B cell (primary cell): ENCODE data around the gene VPS13D. TPM values are rescaled to one million over a fixed set of nuclear protein-coding genes. Genes with fewer than 3 reads are reported as not detected.

Source experiments
- ATAC-seq: fragments of 200-7000 bp; cut with Tn5 transposase; one replicate; pipeline ENCODE4 v1.10.0; 2021; ENCODE audit warnings: low read depth, mild to moderate bottlenecking, moderate number of reproducible peaks, moderate library complexity
- CTCF ChIA-PET: fragments of 350-600 bp; sonication (Branson Sonifier 250); formaldehyde crosslinking; loops from one replicate; lab custom pipeline; 2021; ENCODE audit warnings: antibody characterized with exemption, inconsistent platforms; lab: Charles Lee
- POLR2A ChIA-PET: fragments of 350-600 bp; sonication (Branson Sonifier 250); formaldehyde crosslinking; loops from one replicate; lab custom pipeline; 2021; ENCODE audit warnings: antibody characterized with exemption; lab: Charles Lee
- DNase-seq: peaks from one replicate; pipeline ENCODE4 v3.0.0; 2013
- H2AFZ ChIP-seq: 2 replicates; pipeline ENCODE4 v1.6.1; 2012; ENCODE audit warnings: mild to moderate bottlenecking, low read depth, low read length; ENCODE audit not compliant: insufficient read depth, poor library complexity, severe bottlenecking
- H3K27ac ChIP-seq, 2 donors: 1 replicate in 1 of 2; 2 replicates in 1 of 2; pipeline ENCODE4 v1.5.1; 2012 to 2013; ENCODE audit warnings: low read length in 2 of 2, mild to moderate bottlenecking in 2 of 2, moderate library complexity in 1 of 2
- H3K27me3 ChIP-seq, 4 experiments: fragments of 200-600 bp in 1 of 4; sonication (generic) in 1 of 4; replicated peaks in 1 of 4; 1 replicate in 2 of 4; 2 replicates in 2 of 4; pipeline versions ENCODE4 v1.6.1 to v1.7.0; 2013 to 2016; ENCODE audit warnings: low read length in 3 of 4, mild to moderate bottlenecking in 2 of 4, mixed read lengths in 1 of 4, moderate library complexity in 1 of 4; ENCODE audit not compliant: insufficient read depth in 4 of 4, control insufficient read depth in 3 of 4; ENCODE audit errors: control extremely low read depth in 1 of 4
- H3K36me3 ChIP-seq, 2 experiments: replicated peaks in 1 of 2; 1 replicate in 1 of 2; 2 replicates in 1 of 2; pipeline versions ENCODE4 v1.6.1 to v1.7.1; 2013; ENCODE audit warnings: low read length in 1 of 2; ENCODE audit not compliant: insufficient read depth in 2 of 2, control insufficient read depth in 1 of 2; ENCODE audit errors: control extremely low read depth in 1 of 2, extremely low read depth in 1 of 2
- H3K4me1 ChIP-seq, 2 donors: fragments of 200-600 bp in 1 of 2; sonication (generic) in 1 of 2; 1 replicate in 1 of 2; 2 replicates in 1 of 2; pipeline versions ENCODE4 v1.5.1 to v1.6.1; 2013 to 2017; ENCODE audit warnings: low read length in 2 of 2; ENCODE audit not compliant: control insufficient read depth in 2 of 2, insufficient read depth in 2 of 2
- H3K4me2 ChIP-seq: replicated peaks from 2 replicates; pipeline ENCODE3; 2012; ENCODE audit warnings: mild to moderate bottlenecking, low read depth, low read length; ENCODE audit not compliant: poor library complexity, severe bottlenecking
- H3K4me3 ChIP-seq, 5 experiments: fragments of 200-600 bp in 1 of 5; sonication (generic) in 1 of 5; 1 replicate in 3 of 5; 2 replicates in 2 of 5; pipeline versions ENCODE4 v1.5.1 to v1.7.0; 2011 to 2016; ENCODE audit warnings: low read length in 4 of 5, mild to moderate bottlenecking in 4 of 5, low read depth in 2 of 5, control low read depth in 1 of 5, moderate library complexity in 1 of 5; ENCODE audit not compliant: insufficient read depth in 1 of 5; ENCODE audit errors: control extremely low read depth in 1 of 5, extremely low read depth in 1 of 5
- H3K79me2 ChIP-seq: fragments of 200-600 bp; sonication (generic); one replicate; pipeline ENCODE4 v1.6.0; 2016; ENCODE audit warnings: low read length; ENCODE audit not compliant: control insufficient read depth, insufficient read depth
- H3K9ac ChIP-seq: fragments of 200-600 bp; sonication (generic); 2 replicates; pipeline ENCODE4 v1.6.1; 2017; ENCODE audit warnings: mild to moderate bottlenecking, low read length, moderate library complexity
- H3K9me3 ChIP-seq, 3 donors: one replicate each; pipeline versions ENCODE4 v1.6.1 to v1.7.1; 2013; ENCODE audit warnings: low read length in 2 of 3; ENCODE audit not compliant: control insufficient read depth in 2 of 3, insufficient read depth in 1 of 3; ENCODE audit errors: control extremely low read depth in 1 of 3
- H4K20me1 ChIP-seq: 2 replicates; pipeline ENCODE4 v1.6.0; 2012; ENCODE audit warnings: mild to moderate bottlenecking, low read length; ENCODE audit not compliant: insufficient read depth, control insufficient read depth, poor library complexity, severe bottlenecking
- H3K27ac Mint-ChIP-seq: one replicate; pipeline ENCODE4 v1.8.0; 2021; ENCODE audit warnings: mixed read lengths
- H3K27me3 Mint-ChIP-seq: one replicate; pipeline ENCODE4 v1.8.0; 2021; ENCODE audit warnings: mixed read lengths
- H3K4me1 Mint-ChIP-seq: one replicate; pipeline ENCODE4 v1.8.0; 2021; ENCODE audit warnings: mixed read lengths
- H3K4me3 Mint-ChIP-seq: one replicate; pipeline ENCODE4 v1.8.0; 2021; ENCODE audit warnings: mixed read lengths
- H3K9me3 Mint-ChIP-seq: one replicate; pipeline ENCODE4 v1.8.0; 2022; ENCODE audit warnings: mixed read lengths; ENCODE audit not compliant: insufficient read depth
- CTCF ChIP-seq: fragments of 200-600 bp; IDR thresholded peaks from one replicate; pipeline ENCODE4 v1.8.0; 2022; ENCODE audit warnings: antibody characterized with exemption, mild to moderate bottlenecking
- EZH2 ChIP-seq: IDR thresholded peaks from 2 replicates; pipeline ENCODE4 v1.6.1; 2012; ENCODE audit warnings: borderline replicate concordance, low read depth, mild to moderate bottlenecking, moderate library complexity, low read length; ENCODE audit not compliant: insufficient read depth, poor library complexity, severe bottlenecking
- WGBS: methylation state at CpG from one replicate; pipeline ENCODE4 v1.1.5; 2013; ENCODE audit warnings: missing lambda C conversion rate; ENCODE audit not compliant: insufficient coverage; 5-methylcytosine and 5-hydroxymethylcytosine counted together
- intact Hi-C: fragments of 100-400 bp; cut with micrococcal nuclease; formaldehyde crosslinking; loops from one replicate; pipeline ENCODE4 v1.10.0; 2022
- polyA plus RNA-seq: library from polyadenylated mRNA; depleted of rRNA; stranded (reverse); fragments of >200 nt; gene quantifications from 2 replicates; pipeline ENCODE4 v1.2.3, GENCODE V29; 2012
- total RNA-seq, 2 donors: library from RNA; stranded (reverse); fragments of 120-200 nt in 1 of 2; gene quantifications; 1 replicate in 1 of 2; 2 replicates in 1 of 2; pipeline versions ENCODE4 v1.2.3 to v1.2.4, GENCODE V29; 2013 to 2022

VPS13D gene
- total and polyA plus RNA-seq, 2 donors (not counting 1 experiment from before 2014, with no cell fraction given): 29.9 to 104 TPM

GRCh38 chr1:12200208-12200607 is 29.6 kb upstream of the VPS13D start:
- intact Hi-C loops: no loop called here
- H2AFZ ChIP-seq: no peak overlapping the region
- no peaks in the 10 kb centered on the region for H3K27me3 Mint-ChIP-seq
- H4K20me1 ChIP-seq: no peaks in the 10 kb centered on the region
- H3K4me1 Mint-ChIP-seq: peaks cover 68% of the 10 kb centered on the region
- no peaks in the 10 kb centered on the region for H3K27me3 ChIP-seq
- 94% methylated on average over 5 of the region's 7 CpGs for WGBS
- no peak overlapping the region for H3K4me3 Mint-ChIP-seq
- no peak for TF ChIP-seq EZH2
- TF ChIP-seq CTCF: no peak
- H3K4me3 ChIP-seq: no peak overlapping the region
- H3K79me2 ChIP-seq: peaks cover 5% of the 10 kb centered on the region
- ATAC-seq (no peak), DNase-seq (no peak)
- POLR2A ChIA-PET: interaction anchor here (3.4 kb wide), 1 partner anchor 75 kb away, joined by 10 read pairs; no protein-coding TSS in a partner anchor
- peaks cover 0 to 41% of the 10 kb centered on the region in 2 experiments for H3K36me3 ChIP-seq
- no peak overlapping the region for H3K9ac ChIP-seq
- no peaks in the 10 kb centered on the region for H3K9me3 Mint-ChIP-seq
- CTCF ChIA-PET: interaction anchor here (5.8 to 17.5 kb wide), 2 partner anchors 9 to 77 kb away, joined by 54 to 685 read pairs; no protein-coding TSS in a partner anchor
- peak overlapping the region; percentile 50 for H3K27ac Mint-ChIP-seq
- H3K9me3 ChIP-seq: peaks cover 0 to 13% (median 0%) of the 10 kb centered on the region in 3 donors
- H3K4me1 ChIP-seq: peaks cover 13 to 72% of the 10 kb centered on the region in 2 donors
- H3K27ac ChIP-seq: no peak overlapping the region
- no peak overlapping the region for H3K4me2 ChIP-seq

- Histone ChIP-seq H3K9ac (no peak overlapping the region), H3K4me2 (peak overlapping the region; percentile 14), H3K36me3 (peaks cover 0 to 30% of the 10 kb centered on the region in 2 experiments), H3K79me2 (peaks cover 5% of the 10 kb centered on the region), H3K27ac (peak overlapping the region; percentile 31 to 32), H3K27me3 (no peaks in the 10 kb centered on the region), H3K4me1 (peaks cover 13 to 72% of the 10 kb centered on the region in 2 donors), H3K9me3 (peaks cover 0 to 13% (median 0%) of the 10 kb centered on the region in 3 donors), H4K20me1 (no peaks in the 10 kb centered on the region), H2AFZ (no peak overlapping the region), H3K4me3 (peak overlapping the region in 1 of 5 experiments; percentile 15)
- Mint-ChIP-seq H3K27ac (peak overlapping the region; percentile 84), H3K27me3 (no peaks in the 10 kb centered on the region), H3K9me3 (no peaks in the 10 kb centered on the region), H3K4me1 (peaks cover 65% of the 10 kb centered on the region), H3K4me3 (peak overlapping the region; percentile 37)
- TF ChIP-seq EZH2 (no peak), CTCF (no peak)
- no peak for ATAC-seq
- intact Hi-C loops: no loop called here
- CTCF ChIA-PET: interaction anchor here (0.7 to 17.5 kb wide), 3 partner anchors 8 to 912 kb away, joined by 5 to 685 read pairs (median 54); no protein-coding TSS in a partner anchor
- no peak for DNase-seq
- POLR2A ChIA-PET: interaction anchor here (0.7 to 2.1 kb wide), 4 partner anchors 33 to 75 kb away, joined by 3 to 9 read pairs (median 5); no protein-coding TSS in a partner anchor
- 61% methylated on average over 13 of the region's 18 CpGs for WGBS
Measured at GRCh38 chr1:12201352-12202189, 28.3 kb upstream of the VPS13D start.
